OCI-LY1 (cell line): ENCODE measurements around the gene DICER1.

Source experiments
- H2AFZ ChIP-seq: fragments of 200-600 bp; sonication (generic), shearing (Covaris generic); 2 replicates; pipeline ENCODE4 v1.6.0; 2014; ENCODE audit warnings: antibody characterized with exemption, mild to moderate bottlenecking, low read length
- H3F3A ChIP-seq: fragments of 200-600 bp; sonication (generic), shearing (Covaris generic); 2 replicates; pipeline ENCODE4 v1.6.0; 2014; ENCODE audit warnings: mild to moderate bottlenecking, antibody characterized with exemption, low read length, moderate library complexity; ENCODE audit not compliant: insufficient read depth
- H3K27ac ChIP-seq: fragments of 200-600 bp; sonication (generic); 2 replicates; pipeline ENCODE4 v1.5.1; 2014; ENCODE audit warnings: low read length, mixed run types, mild to moderate bottlenecking, low read depth; ENCODE audit not compliant: poor library complexity, severe bottlenecking
- H3K27me3 ChIP-seq: fragments of 200-600 bp; sonication (generic); 2 replicates; pipeline ENCODE4 v1.6.0; 2014; ENCODE audit warnings: antibody characterized with exemption, mild to moderate bottlenecking, low read length, moderate library complexity; ENCODE audit not compliant: insufficient read depth
- H3K36me3 ChIP-seq: fragments of 200-600 bp; sonication (generic); 2 replicates; pipeline ENCODE4 v1.6.1; 2014; ENCODE audit warnings: mild to moderate bottlenecking, antibody characterized with exemption, low read length, moderate library complexity, mixed read lengths; ENCODE audit not compliant: insufficient read depth
- H3K4me1 ChIP-seq: fragments of 200-600 bp; sonication (generic); 2 replicates; pipeline ENCODE4 v1.5.1; 2014; ENCODE audit warnings: mild to moderate bottlenecking, low read length, moderate library complexity; ENCODE audit not compliant: insufficient read depth, severe bottlenecking
- H3K4me2 ChIP-seq: fragments of 200-600 bp; sonication (generic), shearing (Covaris generic); 2 replicates; pipeline ENCODE4 v1.6.1; 2014; ENCODE audit warnings: low read length
- H3K4me3 ChIP-seq: fragments of 200-600 bp; sonication (generic); 2 replicates; pipeline ENCODE4 v1.5.1; 2014; ENCODE audit warnings: low read length, low read depth, mild to moderate bottlenecking, mixed read lengths; ENCODE audit not compliant: poor library complexity, severe bottlenecking
- H3K79me2 ChIP-seq: fragments of 200-600 bp; shearing (Covaris generic); 2 replicates; pipeline ENCODE4 v1.6.1; 2016; ENCODE audit warnings: mixed run types, low read length, mixed read lengths; ENCODE audit not compliant: insufficient read depth
- H3K9ac ChIP-seq: fragments of 200-600 bp; sonication (generic), shearing (Covaris generic); 2 replicates; pipeline ENCODE4 v1.6.1; 2014; ENCODE audit warnings: mild to moderate bottlenecking, low read length, mixed read lengths
- H3K9me2 ChIP-seq: fragments of 200-600 bp; sonication (generic), shearing (Covaris generic); 2 replicates; pipeline ENCODE4 v1.6.1; 2014; ENCODE audit warnings: low read depth, mild to moderate bottlenecking, low read length, mixed read lengths
- H3K9me3 ChIP-seq: fragments of 200-600 bp; shearing (Covaris generic); 2 replicates; pipeline ENCODE4 v1.6.1; 2014; ENCODE audit warnings: low read length, mixed read lengths
- H4K20me1 ChIP-seq: fragments of 200-600 bp; sonication (generic), shearing (Covaris generic); 2 replicates; pipeline ENCODE4 v1.6.0; 2016; ENCODE audit warnings: mild to moderate bottlenecking, low read length; ENCODE audit not compliant: insufficient read depth
- CTCF ChIP-seq: fragments of 200-600 bp; sonication (generic), shearing (Covaris generic); IDR thresholded peaks from 2 replicates; pipeline ENCODE4 v1.5.1; 2017; ENCODE audit warnings: mild to moderate bottlenecking, antibody characterized with exemption, low read length, moderate library complexity, mixed read lengths
- EZH2 ChIP-seq: fragments of 200-600 bp; sonication (generic), shearing (Covaris generic); IDR thresholded peaks from 2 replicates; pipeline ENCODE4 v1.8.0; 2017; ENCODE audit warnings: borderline replicate concordance, mixed run types, mild to moderate bottlenecking, antibody characterized with exemption, low read length, moderate library complexity, mixed read lengths

Gene DICER1

GRCh38 chr14:95126906-95127530, 30.3 kb downstream of the DICER1 start:
- H3F3A ChIP-seq = no peaks in the 10 kb centered on the region
- no peaks in the 10 kb centered on the region for H4K20me1 ChIP-seq
- no peak overlapping the region for H3K4me3 ChIP-seq
- H3K9ac ChIP-seq = no peak overlapping the region
- no peak overlapping the region for H2AFZ ChIP-seq
- no peaks in the 10 kb centered on the region for H3K79me2 ChIP-seq
- H3K4me1 ChIP-seq = peaks cover 15% of the 10 kb centered on the region
- no peaks in the 10 kb centered on the region for H3K9me3 ChIP-seq
- no peak for TF ChIP-seq CTCF
- TF ChIP-seq EZH2 = no peak
- H3K4me2 ChIP-seq = no peak overlapping the region
- H3K36me3 ChIP-seq = peaks cover 67% of the 10 kb centered on the region
- H3K27ac ChIP-seq = no peak overlapping the region
- no peaks in the 10 kb centered on the region for H3K9me2 ChIP-seq
- no peaks in the 10 kb centered on the region for H3K27me3 ChIP-seq

- Histone ChIP-seq H3F3A (no peaks in the 10 kb centered on the region), H3K4me3 (no peak overlapping the region), H3K79me2 (no peaks in the 10 kb centered on the region), H3K9me2 (no peaks in the 10 kb centered on the region), H2AFZ (no peak overlapping the region), H3K9ac (no peak overlapping the region), H3K36me3 (peaks cover 62% of the 10 kb centered on the region), H3K27ac (no peak overlapping the region), H3K9me3 (no peaks in the 10 kb centered on the region), H3K27me3 (no peaks in the 10 kb centered on the region), H4K20me1 (no peaks in the 10 kb centered on the region), H3K4me1 (peaks cover 8% of the 10 kb centered on the region), H3K4me2 (no peak overlapping the region)
- TF ChIP-seq EZH2 = no peak
- TF ChIP-seq CTCF = no peak
These were observed 31.4 kb downstream of the DICER1 start for GRCh38 chr14:95125915-95126314.

GRCh38 chr14:95125221-95125620, 32.1 kb downstream of the DICER1 start:
- no peak for TF ChIP-seq EZH2
- no peak for TF ChIP-seq CTCF
- Histone ChIP-seq H3K4me2 (no peak overlapping the region), H3K27ac (no peak overlapping the region), H3K9me2 (no peaks in the 10 kb centered on the region), H2AFZ (no peak overlapping the region), H3K4me3 (no peak overlapping the region), H3F3A (no peaks in the 10 kb centered on the region), H3K9ac (no peak overlapping the region), H4K20me1 (no peaks in the 10 kb centered on the region), H3K4me1 (peaks cover under 1% of the 10 kb centered on the region), H3K27me3 (no peaks in the 10 kb centered on the region), H3K79me2 (no peaks in the 10 kb centered on the region), H3K9me3 (no peaks in the 10 kb centered on the region), H3K36me3 (peaks cover 58% of the 10 kb centered on the region)
